C4-2B (cell line): ENCODE results near the gene PTBP3.

ENCODE experiments used
- H3K27ac ChIP-seq: fragments of 450-650 bp; 2 replicates; pipeline ENCODE4 v1.5.1; 2017
- CTCF ChIP-seq: fragments of 450-650 bp; conservative IDR thresholded peaks from 2 replicates; pipeline ENCODE4 v1.5.1; 2017; ENCODE audit warnings: mild to moderate bottlenecking
- ZFX ChIP-seq: fragments of 450-650 bp; IDR thresholded peaks from 2 replicates; pipeline ENCODE4 v1.6.1; 2017

Gene PTBP3

GRCh38 chr9:112262577-112262976 lies 70.8 kb downstream of the PTBP3 start:
- no peak overlapping the region for H3K27ac ChIP-seq
- TF ChIP-seq CTCF, result no peak
- no peak for TF ChIP-seq ZFX

- no peak overlapping the region for H3K27ac ChIP-seq
- TF ChIP-seq ZFX (no peak), CTCF (no peak)
Observed at GRCh38 chr9:112261133-112261532, 72.3 kb downstream of the PTBP3 start.

- TF ChIP-seq ZFX, result no peak
- no peak for TF ChIP-seq CTCF
- no peak overlapping the region for H3K27ac ChIP-seq
Observed at GRCh38 chr9:112258106-112258505, 75.3 kb downstream of the PTBP3 start.

GRCh38 chr9:112252194-112252593 lies 81.2 kb downstream of the PTBP3 start:
- TF ChIP-seq ZFX (no peak), CTCF (no peak)
- no peak overlapping the region for H3K27ac ChIP-seq

GRCh38 chr9:112249277-112249676 lies 84.1 kb downstream of the PTBP3 start:
- TF ChIP-seq CTCF, result no peak
- no peak for TF ChIP-seq ZFX
- no peak overlapping the region for H3K27ac ChIP-seq

GRCh38 chr9:112248722-112249121 lies 84.7 kb downstream of the PTBP3 start:
- no peak overlapping the region for H3K27ac ChIP-seq
- TF ChIP-seq ZFX (no peak), CTCF (no peak)

- TF ChIP-seq CTCF, result no peak
- H3K27ac ChIP-seq, result no peak overlapping the region
Observed at GRCh38 chr9:112247090-112247489, 86.3 kb downstream of the PTBP3 start.
